OCI-LY7 (cell line): ENCODE data around the gene ZNF326.

Source experiments
- CTCF ChIP-seq: fragments of 200-600 bp; sonication (generic); conservative IDR thresholded peaks from 2 replicates; pipeline ENCODE4 v1.5.1; 2014; ENCODE audit warnings: mild to moderate bottlenecking, antibody characterized with exemption, low read length, moderate library complexity, mixed read lengths
- EZH2phosphoT487 ChIP-seq: fragments of 200-600 bp; sonication (generic); IDR thresholded peaks from 2 replicates; pipeline ENCODE4 v1.6.1; 2018; ENCODE audit warnings: low read depth, borderline replicate concordance, mild to moderate bottlenecking, mixed run types, antibody characterized with exemption, low read length, moderate library complexity, mixed read lengths

DNA sequence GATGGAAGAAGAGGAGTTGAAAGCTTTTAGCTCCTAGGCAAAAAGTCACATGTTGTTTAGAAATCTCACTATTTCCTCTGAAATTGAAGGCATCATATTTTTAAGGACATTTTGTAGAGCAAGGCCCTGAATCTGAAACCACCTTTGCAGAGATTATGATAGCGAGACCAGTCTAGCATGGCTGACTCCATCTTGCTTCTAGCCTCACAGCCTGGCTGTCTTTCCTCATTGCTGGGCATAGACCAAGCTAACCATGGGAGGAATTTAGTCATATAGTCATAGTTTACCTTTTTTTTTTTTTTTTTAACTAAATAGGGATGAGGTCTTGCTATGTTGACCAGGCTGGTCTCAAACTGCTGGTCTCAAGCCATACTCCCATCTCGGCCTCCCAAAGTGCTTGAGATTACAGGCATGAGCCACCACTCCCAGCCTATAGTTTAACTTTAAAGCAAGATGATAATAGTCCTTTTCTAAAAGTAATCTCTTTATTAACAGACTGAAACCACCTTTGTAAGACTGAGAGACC, 42.2 kb upstream of the ZNF326 start:
- TF ChIP-seq CTCF, result no peak
- TF ChIP-seq EZH2phosphoT487, result no peak
